HG02642 (cell line): Measurements from ENCODE around the gene NPL.

Experiments
- ATAC-seq: cut with Tn5 transposase; IDR thresholded peaks from one replicate; pipeline ENCODE4 v1.9.1; 2021; ENCODE audit warnings: mild to moderate bottlenecking; ENCODE audit not compliant: unreplicated experiment, poor library complexity

The NPL gene

GRCh38 chr1:182857212-182857611, 67.6 kb downstream of the NPL start:
- no peak for ATAC-seq

GRCh38 chr1:182860658-182861057, 71.1 kb downstream of the NPL start:
- ATAC-seq: no peak

- ATAC-seq: no peak
Measured at GRCh38 chr1:182861994-182862393, 72.4 kb downstream of the NPL start.

DNA sequence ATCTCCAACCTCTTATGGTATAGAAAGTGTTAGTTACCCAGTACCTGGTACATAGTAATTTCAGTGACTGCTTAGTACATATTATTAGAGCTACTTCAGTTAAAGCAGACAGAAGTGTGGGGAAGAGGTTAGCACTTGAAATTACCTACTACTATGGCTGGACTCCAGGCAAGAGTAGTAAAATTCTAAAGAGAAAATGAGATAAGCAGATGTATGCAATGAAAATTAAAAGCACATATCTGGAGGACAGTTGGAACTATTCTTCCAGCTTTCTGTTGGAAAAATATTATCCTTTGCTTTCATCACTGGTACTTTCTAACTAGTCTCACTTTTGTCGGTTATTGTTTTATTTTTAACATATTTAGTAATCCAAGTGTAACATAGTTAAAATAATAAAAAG, 73.3 kb downstream of the NPL start:
- no peak for ATAC-seq

- no peak for ATAC-seq
Measured at GRCh38 chr1:182863940-182864339, 74.4 kb downstream of the NPL start.

DNA sequence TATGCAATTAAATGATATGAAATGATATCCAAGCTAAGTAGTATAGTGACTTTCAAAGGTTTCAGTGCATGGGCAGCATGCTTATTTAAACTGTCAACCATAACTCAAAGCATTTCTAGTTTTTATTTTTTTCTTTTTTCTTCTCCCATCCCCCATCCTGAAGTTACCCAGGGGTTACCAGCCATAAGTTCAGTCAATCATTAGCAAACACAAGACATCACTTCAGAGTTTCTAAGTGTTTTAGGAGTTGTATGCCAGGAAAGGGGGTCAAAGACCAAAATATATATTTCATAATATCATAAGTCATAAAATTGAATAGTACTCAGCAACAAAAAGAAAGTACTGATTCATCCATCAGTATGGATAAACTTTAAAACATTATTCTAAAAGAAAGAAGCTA, 78.3 kb downstream of the NPL start:
- ATAC-seq: no peak

GRCh38 chr1:182869241-182869666, 79.7 kb downstream of the NPL start:
- ATAC-seq: no peak

DNA sequence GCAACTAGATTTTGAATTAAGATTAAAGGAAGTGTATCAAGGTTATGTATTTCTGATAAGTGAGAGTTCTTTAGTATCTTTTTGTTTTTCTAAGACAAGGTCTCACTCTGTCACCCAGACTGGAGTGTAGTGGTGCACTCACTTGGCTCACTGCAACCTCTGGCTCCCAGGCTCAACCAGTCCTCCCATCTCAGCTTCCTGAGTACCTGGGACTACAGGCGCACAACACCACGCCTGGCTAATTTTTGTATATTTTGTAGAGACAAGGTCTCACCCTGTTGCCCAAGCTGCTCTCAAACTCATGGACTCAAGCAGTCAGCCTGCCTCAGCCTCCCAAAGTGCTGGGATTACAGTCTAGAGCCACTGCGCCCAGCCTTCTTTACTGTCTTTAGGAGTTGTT, 83.3 kb downstream of the NPL start:
- ATAC-seq: no peak

DNA sequence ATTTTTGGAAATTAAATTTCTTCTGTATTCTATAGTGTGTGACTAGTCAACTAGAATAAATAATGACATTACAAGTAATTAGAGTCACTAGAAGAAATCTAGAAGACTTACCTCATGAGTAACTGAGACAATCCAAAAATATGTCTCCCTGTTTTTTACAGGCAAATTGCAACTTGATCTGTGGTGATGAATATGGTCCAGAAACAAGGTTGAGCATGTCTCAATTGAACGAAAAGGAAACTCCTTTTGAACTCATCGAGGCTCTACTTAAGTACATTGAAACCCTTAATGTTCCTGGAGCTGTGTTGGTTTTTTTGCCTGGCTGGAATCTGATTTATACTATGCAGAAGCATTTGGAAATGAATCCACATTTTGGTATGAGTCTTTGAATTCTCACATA, 86.3 kb downstream of the NPL start:
- ATAC-seq: no peak

DNA sequence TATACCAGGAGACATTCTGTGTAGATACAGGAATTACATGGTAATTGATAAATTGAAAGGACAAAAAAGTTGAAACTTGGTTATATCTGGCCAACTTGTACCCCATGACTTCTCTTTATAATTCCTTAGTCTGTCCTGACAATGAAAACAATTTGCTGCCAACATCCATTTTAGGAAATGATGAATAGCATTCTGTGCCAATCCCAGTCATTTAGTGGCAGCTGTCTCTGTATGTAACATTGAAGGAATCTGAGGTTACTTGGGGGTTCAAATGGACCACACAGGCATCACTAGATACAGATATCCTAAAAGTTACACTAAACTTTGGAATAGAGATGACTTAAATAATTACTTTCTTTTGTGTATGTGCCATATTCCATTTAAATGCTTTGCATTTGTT, 87.8 kb downstream of the NPL start:
- no peak for ATAC-seq

- ATAC-seq: no peak
Measured at GRCh38 chr1:182877842-182878241, 88.3 kb downstream of the NPL start.
